Measurements from ENCODE around the gene CYFIP1.
"Not testable (repeated sequence)": the region's sequence is repeated elsewhere in the genome, so short reads cannot be mapped to it uniquely, and the experiment has no call there.

The CYFIP1 gene

GRCh38 chr15:22981931-22982330 is 1.8 kb upstream of the CYFIP1 start:
- not testable (repeated sequence) for H3K36me3 Mint-ChIP-seq (ENCODE audit: insufficient read depth); H3K9me3 Mint-ChIP-seq; DNase-seq (ENCODE audit: low spot score in 2 of 2); H3K27ac Mint-ChIP-seq (ENCODE audit: low read depth); H3K4me3 Mint-ChIP-seq; ATAC-seq (replicated peaks; ENCODE audit: extremely low read depth, poor library complexity, severe bottlenecking)
- Mint-ChIP-seq H3K4me1 (peaks cover 16% of the 10 kb centered on the region), H3K27me3 (peaks cover 19% of the 10 kb centered on the region)

- H3K27me3 Mint-ChIP-seq = peaks cover 19% of the 10 kb centered on the region
- no peaks in the 10 kb centered on the region for H3K9me3 Mint-ChIP-seq
- peaks cover 16% of the 10 kb centered on the region for H3K4me1 Mint-ChIP-seq
- no peak for ATAC-seq (replicated peaks; ENCODE audit: extremely low read depth, poor library complexity, severe bottlenecking)
- H3K27ac Mint-ChIP-seq (ENCODE audit: low read depth) = no peak overlapping the region
- H3K4me3 Mint-ChIP-seq = peak overlapping the region; percentile 66
- no peaks in the 10 kb centered on the region for H3K36me3 Mint-ChIP-seq (ENCODE audit: insufficient read depth)
- DNase-seq (ENCODE audit: low spot score in 2 of 2) = no peak
Observed at GRCh38 chr15:22981051-22981840, 1.1 kb upstream of the CYFIP1 start.

GRCh38 chr15:22979238-22980188 is 655 bp downstream of the CYFIP1 start:
- DNase-seq (ENCODE audit: low spot score in 2 of 2) = no peak
- H3K27me3 Mint-ChIP-seq = peaks cover 19% of the 10 kb centered on the region

GRCh38 chr15:22978691-22979237 is 1.4 kb downstream of the CYFIP1 start:
- ATAC-seq (replicated peaks; ENCODE audit: extremely low read depth, poor library complexity, severe bottlenecking) (no peak), DNase-seq (ENCODE audit: low spot score in 2 of 2) (no peak)
- Mint-ChIP-seq H3K4me1 (peaks cover 16% of the 10 kb centered on the region), H3K36me3 (ENCODE audit: insufficient read depth) (no peaks in the 10 kb centered on the region), H3K4me3 (peak overlapping the region; percentile 83), H3K27me3 (peaks cover 19% of the 10 kb centered on the region), H3K27ac (ENCODE audit: low read depth) (no peak overlapping the region), H3K9me3 (no peaks in the 10 kb centered on the region)

More at GRCh38 chr15:22979238-22980188, 655 bp downstream of the CYFIP1 start:
- ATAC-seq (replicated peaks; ENCODE audit: extremely low read depth, poor library complexity, severe bottlenecking) = peak; percentile 54
- H3K27ac Mint-ChIP-seq (ENCODE audit: low read depth) = peak overlapping the region; percentile 11
- no peaks in the 10 kb centered on the region for H3K9me3 Mint-ChIP-seq
- H3K4me1 Mint-ChIP-seq = peaks cover 16% of the 10 kb centered on the region
- no peaks in the 10 kb centered on the region for H3K36me3 Mint-ChIP-seq (ENCODE audit: insufficient read depth)
- peak overlapping the region; percentile 83 for H3K4me3 Mint-ChIP-seq

- Mint-ChIP-seq H3K4me1 (peaks cover 14% of the 10 kb centered on the region), H3K4me3 (no peak overlapping the region), H3K9me3 (no peaks in the 10 kb centered on the region), H3K36me3 (ENCODE audit: insufficient read depth) (no peaks in the 10 kb centered on the region), H3K27ac (ENCODE audit: low read depth) (no peak overlapping the region), H3K27me3 (peaks cover 16% of the 10 kb centered on the region)
- ATAC-seq (replicated peaks; ENCODE audit: extremely low read depth, poor library complexity, severe bottlenecking) = no peak
- DNase-seq (ENCODE audit: low spot score in 2 of 2) = no peak
Observed at GRCh38 chr15:22974745-22975144, 5.4 kb downstream of the CYFIP1 start.

GRCh38 chr15:22973987-22974386 is 6.2 kb downstream of the CYFIP1 start:
- Mint-ChIP-seq H3K27me3 (peaks cover 8% of the 10 kb centered on the region), H3K36me3 (ENCODE audit: insufficient read depth) (no peaks in the 10 kb centered on the region), H3K9me3 (no peaks in the 10 kb centered on the region), H3K4me3 (no peak overlapping the region), H3K27ac (ENCODE audit: low read depth) (no peak overlapping the region), H3K4me1 (peaks cover 7% of the 10 kb centered on the region)
- ATAC-seq (replicated peaks; ENCODE audit: extremely low read depth, poor library complexity, severe bottlenecking) = no peak
- no peak for DNase-seq (ENCODE audit: low spot score in 2 of 2)

GRCh38 chr15:22973286-22973685 is 6.9 kb downstream of the CYFIP1 start:
- Mint-ChIP-seq H3K27me3 (peaks cover 1% of the 10 kb centered on the region), H3K36me3 (ENCODE audit: insufficient read depth) (no peaks in the 10 kb centered on the region), H3K4me1 (no peaks in the 10 kb centered on the region), H3K9me3 (no peaks in the 10 kb centered on the region), H3K27ac (ENCODE audit: low read depth) (no peak overlapping the region), H3K4me3 (no peak overlapping the region)
- no peak for DNase-seq (ENCODE audit: low spot score in 2 of 2)
- no peak for ATAC-seq (replicated peaks; ENCODE audit: extremely low read depth, poor library complexity, severe bottlenecking)

GRCh38 chr15:22969489-22969888 is 10.7 kb downstream of the CYFIP1 start:
- no peak overlapping the region for H3K27ac Mint-ChIP-seq (ENCODE audit: low read depth)
- no peaks in the 10 kb centered on the region for H3K4me1 Mint-ChIP-seq
- no peaks in the 10 kb centered on the region for H3K27me3 Mint-ChIP-seq
- DNase-seq (ENCODE audit: low spot score in 2 of 2) (no peak), ATAC-seq (replicated peaks; ENCODE audit: extremely low read depth, poor library complexity, severe bottlenecking) (no peak)
- H3K4me3 Mint-ChIP-seq = no peak overlapping the region
- H3K9me3 Mint-ChIP-seq = no peaks in the 10 kb centered on the region
- no peaks in the 10 kb centered on the region for H3K36me3 Mint-ChIP-seq (ENCODE audit: insufficient read depth)

GRCh38 chr15:22968366-22968765 is 11.8 kb downstream of the CYFIP1 start:
- H3K27ac Mint-ChIP-seq (ENCODE audit: low read depth) = no peak overlapping the region
- H3K4me1 Mint-ChIP-seq = no peaks in the 10 kb centered on the region
- no peak overlapping the region for H3K4me3 Mint-ChIP-seq
- ATAC-seq (replicated peaks; ENCODE audit: extremely low read depth, poor library complexity, severe bottlenecking) = no peak
- H3K9me3 Mint-ChIP-seq = no peaks in the 10 kb centered on the region
- no peaks in the 10 kb centered on the region for H3K36me3 Mint-ChIP-seq (ENCODE audit: insufficient read depth)
- no peak for DNase-seq (ENCODE audit: low spot score in 2 of 2)
- H3K27me3 Mint-ChIP-seq = no peaks in the 10 kb centered on the region

GRCh38 chr15:22967084-22967770 is 12.9 kb downstream of the CYFIP1 start:
- ATAC-seq (replicated peaks; ENCODE audit: extremely low read depth, poor library complexity, severe bottlenecking) (no peak), DNase-seq (ENCODE audit: low spot score in 2 of 2) (no peak)
- Mint-ChIP-seq H3K27me3 (no peaks in the 10 kb centered on the region), H3K4me3 (no peak overlapping the region), H3K9me3 (no peaks in the 10 kb centered on the region), H3K4me1 (no peaks in the 10 kb centered on the region), H3K27ac (ENCODE audit: low read depth) (no peak overlapping the region), H3K36me3 (ENCODE audit: insufficient read depth) (no peaks in the 10 kb centered on the region)

GRCh38 chr15:22966321-22967083 is 13.7 kb downstream of the CYFIP1 start:
- H3K4me3 Mint-ChIP-seq = no peak overlapping the region
- DNase-seq (ENCODE audit: low spot score in 2 of 2) (no peak), ATAC-seq (replicated peaks; ENCODE audit: extremely low read depth, poor library complexity, severe bottlenecking) (no peak)
- no peaks in the 10 kb centered on the region for H3K9me3 Mint-ChIP-seq
- H3K27ac Mint-ChIP-seq (ENCODE audit: low read depth) = no peak overlapping the region
- H3K4me1 Mint-ChIP-seq = no peaks in the 10 kb centered on the region
- H3K27me3 Mint-ChIP-seq = no peaks in the 10 kb centered on the region
- no peaks in the 10 kb centered on the region for H3K36me3 Mint-ChIP-seq (ENCODE audit: insufficient read depth)

GRCh38 chr15:22963641-22964040 is 16.5 kb downstream of the CYFIP1 start:
- H3K36me3 Mint-ChIP-seq (ENCODE audit: insufficient read depth) = no peaks in the 10 kb centered on the region
- no peak overlapping the region for H3K4me3 Mint-ChIP-seq
- no peaks in the 10 kb centered on the region for H3K27me3 Mint-ChIP-seq
- ATAC-seq (replicated peaks; ENCODE audit: extremely low read depth, poor library complexity, severe bottlenecking) (no peak), DNase-seq (ENCODE audit: low spot score in 2 of 2) (no peak)
- no peak overlapping the region for H3K27ac Mint-ChIP-seq (ENCODE audit: low read depth)
- no peaks in the 10 kb centered on the region for H3K9me3 Mint-ChIP-seq
- H3K4me1 Mint-ChIP-seq = no peaks in the 10 kb centered on the region
